ENCODE data around the gene USH1G.

USH1G gene

DNA sequence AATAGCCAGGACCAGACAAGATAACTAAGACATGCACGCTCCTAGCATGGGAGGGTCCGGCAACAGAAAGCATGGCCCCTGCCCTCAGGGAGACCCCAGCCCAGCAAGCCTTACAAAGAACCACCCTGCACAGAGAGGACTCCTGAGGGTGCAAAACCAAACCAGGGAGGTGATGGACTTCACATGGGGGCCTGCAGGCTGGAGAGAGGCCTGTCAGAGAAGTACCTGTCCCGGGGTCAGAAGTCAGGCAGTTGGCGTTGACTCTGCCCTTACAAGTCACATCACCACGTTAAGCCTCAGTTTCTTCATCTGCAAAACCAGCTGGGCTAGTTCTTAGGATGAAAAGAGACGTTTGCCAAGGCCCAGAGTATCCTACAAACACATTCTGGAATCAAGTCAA, 5.7 kb upstream of the USH1G start:
- H3K4me3 ChIP-seq (ENCODE audit: low read depth, low read length), result no peak overlapping the region
- TF ChIP-seq, protein P1, sequence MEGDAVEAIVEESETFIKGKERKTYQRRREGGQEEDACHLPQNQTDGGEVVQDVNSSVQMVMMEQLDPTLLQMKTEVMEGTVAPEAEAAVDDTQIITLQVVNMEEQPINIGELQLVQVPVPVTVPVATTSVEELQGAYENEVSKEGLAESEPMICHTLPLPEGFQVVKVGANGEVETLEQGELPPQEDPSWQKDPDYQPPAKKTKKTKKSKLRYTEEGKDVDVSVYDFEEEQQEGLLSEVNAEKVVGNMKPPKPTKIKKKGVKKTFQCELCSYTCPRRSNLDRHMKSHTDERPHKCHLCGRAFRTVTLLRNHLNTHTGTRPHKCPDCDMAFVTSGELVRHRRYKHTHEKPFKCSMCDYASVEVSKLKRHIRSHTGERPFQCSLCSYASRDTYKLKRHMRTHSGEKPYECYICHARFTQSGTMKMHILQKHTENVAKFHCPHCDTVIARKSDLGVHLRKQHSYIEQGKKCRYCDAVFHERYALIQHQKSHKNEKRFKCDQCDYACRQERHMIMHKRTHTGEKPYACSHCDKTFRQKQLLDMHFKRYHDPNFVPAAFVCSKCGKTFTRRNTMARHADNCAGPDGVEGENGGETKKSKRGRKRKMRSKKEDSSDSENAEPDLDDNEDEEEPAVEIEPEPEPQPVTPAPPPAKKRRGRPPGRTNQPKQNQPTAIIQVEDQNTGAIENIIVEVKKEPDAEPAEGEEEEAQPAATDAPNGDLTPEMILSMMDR (IDR thresholded peaks at IDR 0.05; ENCODE audit: control insufficient read depth, extremely low read depth, insufficient read depth), result no peak
- DNase-seq (ENCODE audit: low read depth), result peak; percentile 15

DNA sequence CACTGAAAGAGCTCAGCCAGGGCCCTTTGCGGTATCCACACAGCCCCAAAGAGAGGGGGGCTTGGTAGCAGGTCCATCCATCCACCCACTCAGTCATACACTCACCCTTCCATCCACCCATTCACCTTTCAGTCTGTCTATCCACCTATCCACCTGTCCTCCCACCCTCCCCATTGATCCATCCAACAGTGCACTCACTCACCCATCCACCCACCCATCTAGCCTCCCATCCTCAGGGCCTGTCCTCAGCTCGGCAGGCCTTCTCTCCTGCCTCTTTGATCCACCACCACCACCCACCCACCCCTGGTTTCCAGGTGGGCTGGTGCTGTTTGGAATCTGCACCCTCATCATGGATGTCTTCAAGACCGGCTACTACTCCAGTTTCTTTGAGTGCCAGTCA, 2.2 kb upstream of the USH1G start:
- no peak overlapping the region for H3K4me3 ChIP-seq (ENCODE audit: low read depth, low read length)
- TF ChIP-seq, protein P1 (IDR thresholded peaks at IDR 0.05; ENCODE audit: control insufficient read depth, extremely low read depth, insufficient read depth), result no peak
- DNase-seq (ENCODE audit: low read depth), result no peak

DNA sequence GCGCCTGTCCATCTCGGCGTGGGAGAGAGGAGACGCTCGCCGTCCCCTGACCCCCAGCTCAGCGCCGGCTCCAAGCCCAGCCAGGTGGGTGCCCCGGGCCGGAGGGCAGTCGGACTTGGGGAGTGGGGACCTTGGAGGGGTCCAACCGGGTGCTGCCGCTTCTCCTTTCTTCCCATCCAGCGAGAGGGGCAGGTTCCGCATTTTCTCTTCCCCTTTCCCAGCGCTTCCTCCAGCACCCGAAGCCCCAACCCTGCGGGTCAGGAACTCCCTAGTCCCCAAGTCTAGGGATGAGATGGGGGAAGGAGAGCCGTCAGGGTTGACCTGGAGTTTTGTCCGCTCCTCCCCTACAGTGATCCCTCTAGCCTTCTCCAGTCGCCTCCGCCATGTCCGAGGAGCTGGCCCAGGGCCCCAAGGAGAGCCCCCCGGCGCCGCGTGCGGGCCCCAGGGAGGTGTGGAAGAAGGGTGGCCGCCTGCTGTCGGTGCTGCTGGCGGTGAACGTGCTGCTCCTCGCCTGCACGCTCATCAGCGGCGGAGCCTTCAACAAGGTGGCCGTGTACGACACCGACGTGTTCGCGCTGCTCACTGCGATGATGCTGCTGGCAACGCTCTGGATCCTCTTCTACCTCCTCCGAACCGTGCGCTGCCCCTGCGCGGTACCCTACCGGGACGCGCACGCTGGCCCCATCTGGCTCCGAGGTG, 1.3 kb upstream of the USH1G start, which contains the start of gene OTOP2:
OTOP2 (plus strand) TSS at position 24 of the 699 bp plus-strand sequence; CDS start at position 384, 360 bp downstream.
- TF ChIP-seq, protein P1 (IDR thresholded peaks at IDR 0.05; ENCODE audit: control insufficient read depth, extremely low read depth, insufficient read depth), result no peak
- DNase-seq (ENCODE audit: low read depth), result no peak
- peak within 1 kb of the TSS; percentile 38 for H3K4me3 ChIP-seq (ENCODE audit: low read depth, low read length)

DNA sequence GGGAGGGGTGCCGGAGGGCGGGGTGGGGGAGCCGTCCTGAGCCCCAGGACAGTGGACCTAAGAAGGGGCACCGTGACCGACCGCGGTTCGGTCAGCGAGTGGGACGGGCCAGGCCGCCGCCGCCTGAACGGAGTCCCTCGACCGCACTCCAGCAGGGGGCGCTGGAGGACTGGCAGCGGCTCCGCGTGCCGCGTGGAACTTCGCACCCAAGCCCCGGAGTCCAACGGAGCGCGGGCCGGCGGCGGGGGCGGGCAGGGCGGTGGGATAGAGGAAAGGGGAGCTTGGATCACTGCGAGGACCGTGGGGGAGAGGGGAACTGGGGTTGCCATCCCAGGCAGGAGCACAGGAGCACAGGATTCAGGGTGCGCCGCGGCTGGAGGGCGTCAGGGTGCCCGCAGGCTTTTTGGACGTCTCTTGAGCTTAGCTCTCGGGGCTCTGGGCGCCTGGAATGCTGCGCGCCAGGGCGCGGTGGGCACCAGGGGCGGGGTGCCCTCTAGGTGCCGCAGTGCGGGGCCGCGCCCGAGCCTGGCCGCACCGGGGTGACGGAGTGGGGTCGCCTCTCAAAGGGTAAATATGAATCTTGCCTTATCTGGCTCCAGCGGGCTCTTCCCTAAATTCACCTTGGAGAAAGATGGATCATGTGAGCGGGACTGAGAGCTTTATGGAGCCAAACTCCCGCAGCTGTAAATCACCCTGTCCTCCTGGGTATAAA, 639 bp upstream of the USH1G start:
- peak overlapping the region; percentile 38 for H3K4me3 ChIP-seq (ENCODE audit: low read depth, low read length)
- no peak for DNase-seq (ENCODE audit: low read depth)
- TF ChIP-seq, protein P1 (IDR thresholded peaks at IDR 0.05; ENCODE audit: control insufficient read depth, extremely low read depth, insufficient read depth), result peak; percentile 99

DNA sequence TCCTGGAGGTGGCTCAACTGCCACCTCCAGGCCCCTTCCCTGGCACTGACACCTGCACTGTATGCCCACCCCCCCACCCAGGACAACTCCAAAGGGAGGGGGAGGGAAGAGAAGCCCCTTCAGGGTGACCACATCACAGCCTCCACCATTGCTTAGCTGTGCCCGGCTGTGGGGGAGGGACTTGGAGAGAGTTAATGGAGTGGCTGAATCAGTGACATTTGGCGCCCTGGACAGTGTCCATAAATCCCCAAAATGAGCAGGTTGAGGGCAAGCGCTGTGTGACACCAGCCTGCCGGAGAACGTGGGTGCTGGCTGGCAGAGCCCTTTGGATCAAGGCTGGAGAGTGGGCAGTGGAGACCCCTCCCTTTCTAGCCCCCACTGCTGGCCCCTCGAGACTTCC, 883 bp downstream of the USH1G start:
- no peak for DNase-seq (ENCODE audit: low read depth)
- TF ChIP-seq, protein P1 (IDR thresholded peaks at IDR 0.05; ENCODE audit: control insufficient read depth, extremely low read depth, insufficient read depth), result no peak
- H3K4me3 ChIP-seq (ENCODE audit: low read depth, low read length), result no peak overlapping the region

DNA sequence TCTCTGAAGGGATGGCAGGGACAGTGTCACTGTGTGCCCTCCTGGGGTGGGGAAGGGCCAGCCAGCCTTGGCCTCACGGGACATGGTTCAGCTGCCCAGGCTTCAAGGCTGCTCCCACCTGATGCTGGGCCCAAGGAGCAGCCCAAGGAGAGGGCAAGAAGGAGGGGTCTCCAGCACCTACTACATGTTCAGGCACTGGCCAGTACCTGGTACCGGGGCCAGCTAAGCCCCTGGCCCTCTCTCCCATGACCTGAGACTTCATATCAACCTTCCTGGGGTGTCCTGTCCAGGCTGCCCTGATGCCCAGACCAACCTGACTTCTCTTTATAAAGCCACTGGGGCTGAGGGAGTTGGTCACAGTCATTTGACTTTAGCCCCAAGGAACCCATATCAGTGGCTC, 1.3 kb downstream of the USH1G start:
- TF ChIP-seq, protein P1 (IDR thresholded peaks at IDR 0.05; ENCODE audit: control insufficient read depth, extremely low read depth, insufficient read depth), result no peak
- DNase-seq (ENCODE audit: low read depth), result no peak
- H3K4me3 ChIP-seq (ENCODE audit: low read depth, low read length), result no peak overlapping the region
